Endodermal cell (in vitro differentiated cells): ENCODE results near the gene FAM168A. TPM values are rescaled to one million over a fixed set of nuclear protein-coding genes. Genes with fewer than 3 reads are reported as not detected.

ENCODE experiments used
- DNase-seq: peaks from one replicate; pipeline ENCODE4 v3.0.0-alpha.2; 2017
- H3K27ac ChIP-seq: 2 replicates; pipeline ENCODE4 v1.5.1; 2013; ENCODE audit warnings: mild to moderate bottlenecking, low read depth, low read length, moderate library complexity
- H3K27me3 ChIP-seq: 2 replicates; pipeline ENCODE4 v1.6.1; 2013; ENCODE audit warnings: mild to moderate bottlenecking, low read length, moderate library complexity; ENCODE audit not compliant: insufficient read depth, control insufficient read depth, poor library complexity, severe bottlenecking
- H3K36me3 ChIP-seq: 2 replicates; pipeline ENCODE4 v1.7.0; 2013; ENCODE audit warnings: mild to moderate bottlenecking, low read length, moderate library complexity; ENCODE audit not compliant: control insufficient read depth, insufficient read depth
- H3K4me1 ChIP-seq: one replicate; pipeline ENCODE4 v1.7.0; 2013; ENCODE audit warnings: low read length; ENCODE audit not compliant: control insufficient read depth, insufficient read depth
- H3K4me3 ChIP-seq: 2 replicates; pipeline ENCODE4 v1.5.1; 2013; ENCODE audit warnings: mild to moderate bottlenecking, low read length, moderate library complexity
- H3K9ac ChIP-seq: 2 replicates; pipeline ENCODE4 v1.6.1; 2013; ENCODE audit warnings: mild to moderate bottlenecking, low read length, moderate library complexity; ENCODE audit not compliant: poor library complexity, severe bottlenecking; ENCODE audit errors: extremely low read depth
- H3K9me3 ChIP-seq: 2 replicates; pipeline ENCODE4 v1.6.1; 2013; ENCODE audit warnings: mild to moderate bottlenecking, low read length, moderate library complexity; ENCODE audit not compliant: control insufficient read depth
- H3K27ac Mint-ChIP-seq: 2 replicates; pipeline ENCODE4 v1.8.0; 2020; ENCODE audit warnings: mixed read lengths
- H3K27me3 Mint-ChIP-seq: 2 replicates; pipeline ENCODE4 v1.8.0; 2021; ENCODE audit warnings: mild to moderate bottlenecking, mixed read lengths; ENCODE audit not compliant: insufficient read depth
- H3K36me3 Mint-ChIP-seq: 2 replicates; pipeline ENCODE4 v1.8.0; 2020; ENCODE audit warnings: low read depth, mixed read lengths
- H3K4me1 Mint-ChIP-seq: 2 replicates; pipeline ENCODE4 v1.8.0; 2020; ENCODE audit warnings: mixed read lengths
- H3K4me3 Mint-ChIP-seq: 2 replicates; pipeline ENCODE4 v1.8.0; 2020; ENCODE audit warnings: mild to moderate bottlenecking, moderate library complexity, mixed read lengths
- H3K9me3 Mint-ChIP-seq: 2 replicates; pipeline ENCODE4 v1.8.0; 2020; ENCODE audit warnings: mild to moderate bottlenecking, mixed read lengths
- WGBS, 2 experiments: methylation state at CpG; one replicate each; pipeline versions ENCODE4 v1.1.5 to v1.1.7; 2013; ENCODE audit warnings: missing lambda C conversion rate in 2 of 2, mixed read lengths in 1 of 2; ENCODE audit not compliant: insufficient coverage in 1 of 2, insufficient read length in 1 of 2; 5-methylcytosine and 5-hydroxymethylcytosine counted together
- total RNA-seq, 2 donors: library from RNA; stranded (reverse); fragmentation: NEBNext Ultra II Directional in 1 of 2; extraction: Animal tissue kit (Norgen Biotek cat#: 25700) in 1 of 2; gene quantifications; 2 replicates in 1 of 2; 3 replicates in 1 of 2; pipeline ENCODE4 v1.2.1, GENCODE V29; 2021
- TF ChIP-seq, protein P1 (sequence below): fragments of 200-600 bp; sonication (generic); conservative IDR thresholded peaks from 2 replicates; pipeline ENCODE4 v1.5.0; 2021; ENCODE audit warnings: antibody characterized with exemption, mild to moderate bottlenecking

Gene FAM168A
- total RNA-seq, 2 donors from 2014 or later, result 27.4 to 31.6 TPM

DNA sequence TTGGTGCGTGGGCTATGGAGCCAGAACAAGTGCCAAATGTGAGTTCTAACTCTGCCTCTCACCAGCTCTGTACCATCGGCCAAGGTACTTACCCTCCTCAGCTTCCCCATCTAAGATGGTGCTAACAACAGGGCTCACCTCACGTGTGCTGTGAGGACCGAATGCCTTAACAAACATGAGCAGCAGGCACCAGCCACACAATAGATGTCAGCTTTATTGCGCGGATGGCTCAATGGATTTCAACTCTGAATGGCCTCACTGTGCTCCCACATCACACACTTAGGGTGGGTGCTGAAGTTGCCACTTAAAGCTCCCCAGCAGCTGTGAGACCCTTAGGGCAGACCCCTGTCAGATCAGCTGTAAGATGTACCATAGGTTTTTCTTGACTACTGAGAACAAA lies 197.6 kb downstream of the FAM168A start:
- H3K4me3 Mint-ChIP-seq, result no peak overlapping the region
- H3K27ac Mint-ChIP-seq, result peak overlapping the region; percentile 58
- TF ChIP-seq, protein P1, sequence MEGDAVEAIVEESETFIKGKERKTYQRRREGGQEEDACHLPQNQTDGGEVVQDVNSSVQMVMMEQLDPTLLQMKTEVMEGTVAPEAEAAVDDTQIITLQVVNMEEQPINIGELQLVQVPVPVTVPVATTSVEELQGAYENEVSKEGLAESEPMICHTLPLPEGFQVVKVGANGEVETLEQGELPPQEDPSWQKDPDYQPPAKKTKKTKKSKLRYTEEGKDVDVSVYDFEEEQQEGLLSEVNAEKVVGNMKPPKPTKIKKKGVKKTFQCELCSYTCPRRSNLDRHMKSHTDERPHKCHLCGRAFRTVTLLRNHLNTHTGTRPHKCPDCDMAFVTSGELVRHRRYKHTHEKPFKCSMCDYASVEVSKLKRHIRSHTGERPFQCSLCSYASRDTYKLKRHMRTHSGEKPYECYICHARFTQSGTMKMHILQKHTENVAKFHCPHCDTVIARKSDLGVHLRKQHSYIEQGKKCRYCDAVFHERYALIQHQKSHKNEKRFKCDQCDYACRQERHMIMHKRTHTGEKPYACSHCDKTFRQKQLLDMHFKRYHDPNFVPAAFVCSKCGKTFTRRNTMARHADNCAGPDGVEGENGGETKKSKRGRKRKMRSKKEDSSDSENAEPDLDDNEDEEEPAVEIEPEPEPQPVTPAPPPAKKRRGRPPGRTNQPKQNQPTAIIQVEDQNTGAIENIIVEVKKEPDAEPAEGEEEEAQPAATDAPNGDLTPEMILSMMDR, result no peak
- no peaks in the 10 kb centered on the region for H3K27me3 Mint-ChIP-seq
- H3K4me1 Mint-ChIP-seq, result peaks cover 5% of the 10 kb centered on the region
- DNase-seq, result peak; percentile 26
- H3K4me1 ChIP-seq, result peaks cover 10% of the 10 kb centered on the region
- H3K4me3 ChIP-seq, result no peak overlapping the region
- no peaks in the 10 kb centered on the region for H3K27me3 ChIP-seq
- no peaks in the 10 kb centered on the region for H3K9me3 Mint-ChIP-seq
- no peak overlapping the region for H3K27ac ChIP-seq
- H3K36me3 ChIP-seq, result peaks cover 5% of the 10 kb centered on the region
- no peak overlapping the region for H3K9ac ChIP-seq
- 91 to 95% methylated on average over 6 of the region's 6 CpGs for WGBS, 2 experiments
- no peaks in the 10 kb centered on the region for H3K9me3 ChIP-seq
- no peaks in the 10 kb centered on the region for H3K36me3 Mint-ChIP-seq

- no peak overlapping the region for H3K4me3 ChIP-seq
- TF ChIP-seq, protein P1, result no peak
- 94 to 100% methylated on average over 1 to 4 of the region's 4 CpGs for WGBS, 2 experiments
- H3K9me3 ChIP-seq, result no peaks in the 10 kb centered on the region
- Mint-ChIP-seq H3K27me3 (no peaks in the 10 kb centered on the region), H3K36me3 (no peaks in the 10 kb centered on the region), H3K27ac (no peak overlapping the region), H3K4me3 (no peak overlapping the region), H3K4me1 (peaks cover 5% of the 10 kb centered on the region), H3K9me3 (no peaks in the 10 kb centered on the region)
- peaks cover 5% of the 10 kb centered on the region for H3K36me3 ChIP-seq
- no peak for DNase-seq
- no peak overlapping the region for H3K9ac ChIP-seq
- H3K27ac ChIP-seq, result no peak overlapping the region
- peaks cover 10% of the 10 kb centered on the region for H3K4me1 ChIP-seq
- H3K27me3 ChIP-seq, result no peaks in the 10 kb centered on the region
These were observed 198.3 kb downstream of the FAM168A start for GRCh38 chr11:73399636-73400035.

DNA sequence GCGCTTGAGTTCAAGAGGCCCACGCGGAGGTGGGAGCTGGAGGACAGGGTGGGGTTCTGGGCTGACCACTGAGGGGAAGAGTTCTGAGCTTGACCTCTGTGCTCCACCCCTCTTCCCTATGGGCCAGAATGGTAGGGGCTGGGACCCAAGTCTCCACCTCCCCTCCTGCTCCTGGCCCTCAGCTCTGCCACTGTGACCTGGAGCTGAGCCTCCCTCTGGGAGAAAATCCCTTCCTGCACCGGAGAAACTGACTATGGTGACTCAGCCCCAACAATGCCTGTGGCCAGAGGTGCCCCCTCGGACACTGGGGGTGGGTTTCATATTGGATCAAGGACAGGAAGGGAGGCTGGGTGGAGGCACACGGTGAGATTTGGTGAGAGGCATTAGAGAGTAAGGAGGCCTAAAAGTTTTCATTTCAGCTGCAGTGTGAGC lies 198.7 kb downstream of the FAM168A start:
- no peaks in the 10 kb centered on the region for H3K9me3 ChIP-seq
- TF ChIP-seq, protein P1, result no peak
- peaks cover 5% of the 10 kb centered on the region for H3K36me3 ChIP-seq
- WGBS, 2 experiments, result 84 to 86% methylated on average over 5 to 6 of the region's 6 CpGs
- Mint-ChIP-seq H3K27ac (peak overlapping the region; percentile 44), H3K36me3 (no peaks in the 10 kb centered on the region), H3K4me1 (peaks cover 5% of the 10 kb centered on the region), H3K27me3 (no peaks in the 10 kb centered on the region), H3K4me3 (no peak overlapping the region), H3K9me3 (no peaks in the 10 kb centered on the region)
- peak; percentile 43 for DNase-seq
- H3K4me1 ChIP-seq, result peaks cover 10% of the 10 kb centered on the region
- H3K9ac ChIP-seq, result no peak overlapping the region
- no peaks in the 10 kb centered on the region for H3K27me3 ChIP-seq
- H3K27ac ChIP-seq, result no peak overlapping the region
- no peak overlapping the region for H3K4me3 ChIP-seq
